ENCODE results near the gene SOX4. TPM values are rescaled to one million over a fixed set of nuclear protein-coding genes. Genes with fewer than 3 reads are reported as not detected.

The SOX4 gene
- total and polyA plus RNA-seq, 2 donors (not counting 1 experiment from before 2014, with no cell fraction given) = 5.1 to 38.1 TPM

GRCh38 chr6:21615504-21615903 lies 22.0 kb downstream of the SOX4 start:
- Histone ChIP-seq H4K20me1 (ENCODE audit: control insufficient read depth, extremely low read depth, insufficient read depth, low read length) (no peaks in the 10 kb centered on the region), H3K27me3 (ENCODE audit: control insufficient read depth, insufficient read depth, low read length) (no peaks in the 10 kb centered on the region), H3K9ac (ENCODE audit: insufficient read depth, low read length) (no peak overlapping the region), H3K27ac (ENCODE audit: insufficient read depth, low read length) (no peak overlapping the region), H3K9me3 (ENCODE audit: control insufficient read depth, insufficient read depth, low read depth, low read length) (no peaks in the 10 kb centered on the region), H3K4me2 (ENCODE audit: extremely low read depth, insufficient read depth, low read length) (no peak overlapping the region), H3K36me3 (ENCODE audit: control insufficient read depth, insufficient read depth, low read length) (no peaks in the 10 kb centered on the region), H2AFZ (ENCODE audit: low read length) (no peak overlapping the region), H3K4me1 (ENCODE audit: control insufficient read depth, extremely low read depth, insufficient read depth, low read length) (no peaks in the 10 kb centered on the region), H3K4me3 (replicated peaks in 1 of 4; ENCODE audit: control extremely low read depth in 1 of 4, insufficient read depth in 1 of 4, low read depth in 3 of 4, low read length in 4 of 4) (no peak overlapping the region), H3K79me2 (ENCODE audit: control insufficient read depth, insufficient read depth, low read length) (no peaks in the 10 kb centered on the region)
- TF ChIP-seq EZH2 (IDR thresholded peaks at IDR 0.05; ENCODE audit: low read length, missing control alignments) (no peak), CTCF (conservative IDR thresholded peaks at IDR 0.05 in 1 of 2, IDR thresholded peaks at IDR 0.05 in 1 of 2; ENCODE audit: low read depth in 1 of 2, low read length in 2 of 2) (no peak)
- DNase-seq (ENCODE audit: low read depth in 2 of 2) = peak; percentile 19 to 59

- no peak for DNase-seq (ENCODE audit: low read depth in 2 of 2)
- no peak overlapping the region for H3K4me2 ChIP-seq (ENCODE audit: extremely low read depth, insufficient read depth, low read length)
- H3K4me1 ChIP-seq (ENCODE audit: control insufficient read depth, extremely low read depth, insufficient read depth, low read length) = no peaks in the 10 kb centered on the region
- no peaks in the 10 kb centered on the region for H3K9me3 ChIP-seq (ENCODE audit: control insufficient read depth, insufficient read depth, low read depth, low read length)
- H3K36me3 ChIP-seq (ENCODE audit: control insufficient read depth, insufficient read depth, low read length) = no peaks in the 10 kb centered on the region
- no peaks in the 10 kb centered on the region for H4K20me1 ChIP-seq (ENCODE audit: control insufficient read depth, extremely low read depth, insufficient read depth, low read length)
- H3K27me3 ChIP-seq (ENCODE audit: control insufficient read depth, insufficient read depth, low read length) = no peaks in the 10 kb centered on the region
- H2AFZ ChIP-seq (ENCODE audit: low read length) = no peak overlapping the region
- H3K27ac ChIP-seq (ENCODE audit: insufficient read depth, low read length) = no peak overlapping the region
- no peak for TF ChIP-seq CTCF (conservative IDR thresholded peaks at IDR 0.05 in 1 of 2, IDR thresholded peaks at IDR 0.05 in 1 of 2; ENCODE audit: low read depth in 1 of 2, low read length in 2 of 2)
- TF ChIP-seq EZH2 (IDR thresholded peaks at IDR 0.05; ENCODE audit: low read length, missing control alignments) = no peak
- no peak overlapping the region for H3K4me3 ChIP-seq (replicated peaks in 1 of 4; ENCODE audit: control extremely low read depth in 1 of 4, insufficient read depth in 1 of 4, low read depth in 3 of 4, low read length in 4 of 4)
- no peak overlapping the region for H3K9ac ChIP-seq (ENCODE audit: insufficient read depth, low read length)
- no peaks in the 10 kb centered on the region for H3K79me2 ChIP-seq (ENCODE audit: control insufficient read depth, insufficient read depth, low read length)
Observed at GRCh38 chr6:21616005-21616404, 22.5 kb downstream of the SOX4 start.

GRCh38 chr6:21625642-21626041 lies 32.1 kb downstream of the SOX4 start:
- TF ChIP-seq CTCF (conservative IDR thresholded peaks at IDR 0.05 in 1 of 2, IDR thresholded peaks at IDR 0.05 in 1 of 2; ENCODE audit: low read depth in 1 of 2, low read length in 2 of 2) (no peak), EZH2 (IDR thresholded peaks at IDR 0.05; ENCODE audit: low read length, missing control alignments) (no peak)
- DNase-seq (ENCODE audit: low read depth in 2 of 2) = no peak
- H2AFZ ChIP-seq (ENCODE audit: low read length) = no peak overlapping the region

More at GRCh38 chr6:21625642-21626041, 32.1 kb downstream of the SOX4 start:
- Histone ChIP-seq H3K4me1 (ENCODE audit: control insufficient read depth, extremely low read depth, insufficient read depth, low read length) (no peaks in the 10 kb centered on the region), H3K27me3 (ENCODE audit: control insufficient read depth, insufficient read depth, low read length) (no peaks in the 10 kb centered on the region), H3K79me2 (ENCODE audit: control insufficient read depth, insufficient read depth, low read length) (no peaks in the 10 kb centered on the region), H3K27ac (ENCODE audit: insufficient read depth, low read length) (no peak overlapping the region), H3K9ac (ENCODE audit: insufficient read depth, low read length) (no peak overlapping the region), H3K9me3 (ENCODE audit: control insufficient read depth, insufficient read depth, low read depth, low read length) (no peaks in the 10 kb centered on the region), H3K36me3 (ENCODE audit: control insufficient read depth, insufficient read depth, low read length) (no peaks in the 10 kb centered on the region), H3K4me2 (ENCODE audit: extremely low read depth, insufficient read depth, low read length) (no peak overlapping the region), H4K20me1 (ENCODE audit: control insufficient read depth, extremely low read depth, insufficient read depth, low read length) (no peaks in the 10 kb centered on the region), H3K4me3 (replicated peaks in 1 of 4; ENCODE audit: control extremely low read depth in 1 of 4, insufficient read depth in 1 of 4, low read depth in 3 of 4, low read length in 4 of 4) (no peak overlapping the region)

Data from fibroblast of lung (primary cell).